ENCODE measurements around the gene PRKCA.

The PRKCA gene

GRCh38 chr17:66727634-66728570, 425.5 kb downstream of the PRKCA start:
- peak; percentile 52 for DNase-seq (ENCODE audit: low read depth, low spot score)

DNA sequence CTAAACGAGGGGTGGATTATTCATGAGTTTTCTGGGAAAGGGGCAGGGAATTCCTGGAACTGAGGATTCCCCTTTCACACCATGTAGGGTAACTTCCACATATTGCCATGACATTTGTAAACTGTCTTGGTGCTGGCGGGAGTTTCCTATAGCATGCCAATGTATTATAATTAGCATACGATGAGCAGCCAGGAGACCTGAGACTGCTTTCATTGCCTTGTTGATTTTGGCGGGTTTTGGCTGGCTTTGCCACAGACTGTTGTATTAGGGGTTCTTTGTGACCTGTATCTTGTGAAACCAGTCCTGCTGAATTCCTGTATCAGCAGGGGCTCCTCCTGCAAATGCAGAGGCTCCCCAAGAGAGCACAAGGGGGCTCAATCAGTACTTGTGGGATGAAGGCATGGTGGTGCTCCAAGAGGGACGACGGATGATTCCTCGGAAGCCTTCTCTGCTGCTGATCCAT, 428.1 kb downstream of the PRKCA start:
- DNase-seq (ENCODE audit: low read depth, low spot score), result peak; percentile 80

- DNase-seq (ENCODE audit: low read depth, low spot score), result no peak
These were observed 431.3 kb downstream of the PRKCA start for GRCh38 chr17:66733759-66734158.

GRCh38 chr17:66734186-66734943, 432.0 kb downstream of the PRKCA start:
- no peak for DNase-seq (ENCODE audit: low read depth, low spot score)

DNA sequence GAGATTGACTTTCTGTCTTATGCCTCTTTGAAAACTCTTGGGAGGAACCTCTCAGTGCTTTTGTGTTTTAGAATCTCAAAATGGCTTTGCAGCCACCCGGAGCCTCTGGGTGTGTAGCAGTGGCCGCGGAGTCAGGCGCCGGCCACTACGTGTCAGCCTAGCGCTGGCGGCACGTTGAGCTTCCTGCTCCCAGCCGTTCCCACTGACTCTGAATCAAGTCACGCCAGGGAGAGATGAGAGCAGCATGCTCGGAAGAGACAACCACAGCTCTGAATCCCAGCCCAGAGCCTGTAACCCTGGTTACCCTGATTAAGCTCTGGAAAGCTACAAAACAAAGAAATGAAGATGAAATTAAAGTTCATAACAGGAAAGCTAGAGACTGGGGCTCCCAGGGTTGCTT, 435.1 kb downstream of the PRKCA start:
- DNase-seq (ENCODE audit: low read depth, low spot score), result peak; percentile 17

GRCh38 chr17:66738301-66738700, 435.9 kb downstream of the PRKCA start:
- no peak for DNase-seq (ENCODE audit: low read depth, low spot score)

DNA sequence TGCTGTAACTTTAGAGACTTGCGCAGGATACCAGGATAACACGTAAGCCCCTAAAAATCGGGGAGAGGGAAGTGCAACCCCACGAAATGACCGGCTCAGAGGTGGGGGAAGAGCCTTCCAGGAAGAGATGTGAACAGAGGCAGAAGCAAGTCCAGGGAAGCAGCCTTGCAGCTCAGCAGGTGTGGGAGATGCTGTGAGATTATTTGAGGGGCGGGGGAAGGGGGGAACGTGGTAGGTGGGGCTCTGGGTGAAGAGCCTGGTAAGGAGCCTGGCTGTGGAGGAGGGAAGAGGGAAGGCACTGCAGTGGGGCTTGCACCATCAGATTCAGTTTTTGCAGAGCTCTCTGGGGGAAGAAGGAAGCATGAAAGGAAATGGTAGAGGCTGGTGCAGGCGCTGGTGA, 437.1 kb downstream of the PRKCA start:
- DNase-seq (ENCODE audit: low read depth, low spot score), result no peak

- no peak for DNase-seq (ENCODE audit: low read depth, low spot score)
These were observed 437.8 kb downstream of the PRKCA start for GRCh38 chr17:66740226-66740625.

GRCh38 chr17:66743511-66743910, 441.1 kb downstream of the PRKCA start:
- no peak for DNase-seq (ENCODE audit: low read depth, low spot score)

DNA sequence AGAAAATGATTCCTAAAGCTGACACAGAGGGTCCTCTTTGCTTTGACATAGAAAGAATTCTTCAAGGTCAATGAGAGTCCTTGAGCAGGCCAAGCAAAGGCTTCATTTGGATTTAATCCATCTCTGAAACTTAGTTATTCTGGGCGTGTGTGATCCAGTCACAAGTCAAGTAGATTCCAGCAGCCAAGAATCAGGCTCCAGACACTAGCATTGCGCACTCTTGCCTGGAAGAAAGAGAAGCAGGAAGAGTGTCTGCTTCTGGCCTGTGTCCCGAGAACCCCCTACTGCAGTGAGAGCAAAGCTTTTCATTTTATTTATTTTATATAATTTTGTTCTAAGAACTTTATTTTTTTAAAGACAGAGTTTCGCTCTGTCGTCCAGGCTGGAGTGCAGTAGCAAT, 444.3 kb downstream of the PRKCA start:
- DNase-seq (ENCODE audit: low read depth, low spot score), result no peak

- no peak for DNase-seq (ENCODE audit: low read depth, low spot score)
These were observed 445.3 kb downstream of the PRKCA start for GRCh38 chr17:66747578-66748275.

DNA sequence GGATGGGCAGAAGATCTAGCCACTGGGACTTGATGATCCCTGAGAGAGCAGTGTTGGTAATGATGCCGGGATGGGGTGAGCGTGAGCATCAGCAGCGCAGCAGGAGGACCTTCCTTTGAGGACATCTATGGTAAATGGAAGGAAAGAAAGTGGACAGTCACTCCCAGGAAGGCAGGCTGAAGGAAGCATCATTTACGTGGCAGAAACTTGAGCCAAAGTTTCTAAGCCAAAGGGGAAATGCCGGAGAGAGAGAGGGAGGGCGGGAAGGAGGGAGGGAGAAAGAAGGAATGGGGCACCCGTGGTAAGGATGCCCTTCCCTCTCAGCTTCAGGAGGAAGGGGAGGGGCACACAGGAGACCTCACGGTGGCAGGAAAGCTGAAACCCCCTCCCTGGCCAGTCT, 446.2 kb downstream of the PRKCA start:
- DNase-seq (ENCODE audit: low read depth, low spot score), result no peak

- no peak for DNase-seq (ENCODE audit: low read depth, low spot score)
These were observed 446.9 kb downstream of the PRKCA start for GRCh38 chr17:66749217-66749832.

DNA sequence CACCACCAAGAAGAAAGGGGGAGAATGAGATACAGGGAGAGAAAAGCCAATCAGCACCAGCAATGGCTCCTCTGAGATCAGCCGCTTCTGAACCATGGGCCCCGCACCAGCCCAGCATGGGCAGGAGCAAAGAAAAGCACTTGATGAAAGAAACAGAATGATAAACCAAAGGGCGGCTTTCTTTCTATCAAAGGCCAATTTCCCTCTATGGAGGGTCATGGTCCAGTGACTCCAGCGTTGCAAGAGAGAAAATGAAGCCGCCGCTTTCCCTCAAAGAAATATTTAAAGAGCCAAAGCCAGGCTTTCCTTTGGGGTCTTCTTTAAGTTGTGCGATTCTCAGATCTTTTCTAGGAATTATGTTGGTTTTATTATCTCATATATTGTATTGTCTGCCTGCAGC, 447.7 kb downstream of the PRKCA start:
- DNase-seq (ENCODE audit: low read depth, low spot score), result no peak

DNA sequence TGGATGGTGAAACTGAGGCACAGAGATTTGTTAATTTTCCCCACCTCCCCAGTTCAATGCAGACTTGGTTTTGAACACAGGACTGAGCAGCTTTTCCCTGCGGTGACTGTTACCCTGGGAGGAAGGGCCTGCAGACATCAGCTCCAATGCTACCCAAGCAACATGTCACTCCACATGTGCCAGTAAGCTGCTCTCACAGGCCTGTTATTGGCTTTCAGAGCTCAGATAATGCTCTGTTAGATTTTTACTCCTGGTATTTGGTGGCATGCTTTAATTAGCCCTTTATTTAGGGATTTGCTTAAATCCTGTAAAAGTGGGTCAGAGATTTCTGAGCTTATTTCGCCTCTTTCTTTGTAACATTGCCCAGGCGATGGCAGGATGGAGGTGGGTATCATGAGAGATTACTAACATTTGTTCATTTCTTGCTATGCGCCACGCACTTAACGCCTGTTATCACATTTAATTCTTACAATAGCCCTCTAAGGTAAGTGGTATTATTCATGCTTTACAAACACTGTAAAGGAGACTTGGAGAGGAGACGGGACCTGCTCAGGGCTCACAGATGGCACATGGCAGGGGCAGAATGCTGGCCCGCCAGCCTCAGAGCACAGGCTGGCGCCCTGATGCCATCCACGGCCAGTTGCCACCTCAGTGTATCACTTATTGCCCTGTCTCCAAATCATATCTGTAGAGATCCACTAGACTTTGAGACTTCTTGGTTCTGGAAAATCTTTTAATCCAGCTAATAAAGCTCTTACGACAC, 448.5 kb downstream of the PRKCA start:
- DNase-seq (ENCODE audit: low read depth, low spot score), result no peak

DNA sequence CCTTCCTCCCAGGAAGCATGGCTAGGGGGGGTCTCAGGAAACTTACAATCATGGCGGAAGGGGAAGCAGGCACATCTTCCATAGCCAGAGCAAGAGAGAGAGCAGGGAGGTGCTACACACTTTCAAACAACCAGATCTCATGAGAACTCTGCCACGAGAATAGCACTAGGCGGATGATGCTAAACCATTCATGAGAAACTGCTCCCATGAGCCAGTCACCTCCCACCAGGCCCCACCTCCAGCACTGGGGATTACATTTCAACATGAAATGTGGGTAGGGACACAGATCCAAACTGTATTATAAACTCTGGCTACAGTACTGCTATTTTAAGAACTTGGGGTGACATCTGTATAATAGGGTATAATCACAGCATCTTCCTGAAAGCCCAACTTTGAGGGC, 449.4 kb downstream of the PRKCA start:
- no peak for DNase-seq (ENCODE audit: low read depth, low spot score)

- DNase-seq (ENCODE audit: low read depth, low spot score), result no peak
These were observed 450.0 kb downstream of the PRKCA start for GRCh38 chr17:66752411-66752810.

DNA sequence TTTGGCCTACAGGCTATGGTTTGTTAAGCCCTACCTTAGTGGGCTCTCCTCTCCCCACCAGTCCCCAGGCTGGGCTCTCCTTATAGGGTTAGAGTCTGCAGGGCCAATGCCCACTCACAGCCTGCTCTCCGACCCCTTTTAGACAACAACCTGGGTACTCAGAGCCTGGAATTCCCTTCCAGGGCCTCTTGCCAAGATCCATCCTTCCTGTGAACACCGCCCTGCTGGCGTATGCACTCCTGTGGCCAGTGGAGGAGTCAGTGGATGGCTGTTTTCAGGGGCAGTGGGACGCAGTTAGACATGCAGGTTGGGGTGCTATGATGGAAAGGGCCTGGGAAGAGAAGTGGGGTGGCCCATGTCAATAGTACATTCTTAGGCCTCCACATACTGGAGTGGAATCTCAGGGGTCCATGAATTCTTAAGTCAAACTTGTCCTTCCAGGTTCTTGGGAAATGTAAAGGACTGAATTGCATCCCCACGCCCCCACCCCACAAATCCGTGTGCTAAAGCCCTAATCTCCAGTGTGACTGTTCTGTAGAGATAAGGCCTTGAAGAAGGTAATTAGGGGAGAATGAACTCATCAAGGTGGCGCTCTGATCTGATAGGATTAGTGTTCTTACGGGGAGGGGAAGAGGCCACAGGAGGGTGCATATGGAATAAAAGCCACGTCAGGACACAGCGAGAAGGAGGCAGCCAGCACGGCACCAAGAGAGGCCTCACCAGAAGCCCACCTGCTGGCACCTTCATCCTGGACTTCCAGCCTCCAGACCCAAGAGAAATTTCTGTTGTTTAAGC, 450.9 kb downstream of the PRKCA start:
- DNase-seq (ENCODE audit: low read depth, low spot score), result no peak

- DNase-seq (ENCODE audit: low read depth, low spot score), result no peak
These were observed 452.9 kb downstream of the PRKCA start for GRCh38 chr17:66755101-66755943.
